ENCODE measurements around the gene NUP214. TPM values are rescaled to one million over a fixed set of nuclear protein-coding genes. Genes with fewer than 3 reads are reported as not detected.

NUP214 gene
- total RNA-seq, 1 donor from 2014 or later: 32.6 TPM

- H3K9me3 Mint-ChIP-seq (ENCODE audit: low read depth): no peaks in the 10 kb centered on the region
- no peak overlapping the region for H3K27ac Mint-ChIP-seq (ENCODE audit: unreplicated experiment)
Measured at GRCh38 chr9:131258698-131259431, 133.5 kb downstream of the NUP214 start.

GRCh38 chr9:131259432-131259898 is 134.1 kb downstream of the NUP214 start:
- Mint-ChIP-seq H3K36me3 (ENCODE audit: low read depth) (peaks cover 5% of the 10 kb centered on the region), H3K4me3 (ENCODE audit: unreplicated experiment) (no peak overlapping the region), H3K27ac (ENCODE audit: unreplicated experiment) (no peak overlapping the region), H3K9me3 (ENCODE audit: low read depth) (no peaks in the 10 kb centered on the region), H3K4me1 (ENCODE audit: low read depth) (peaks cover 9% of the 10 kb centered on the region), H3K27me3 (ENCODE audit: low read depth) (no peaks in the 10 kb centered on the region)
- no peak for DNase-seq (ENCODE audit: low spot score)
- no peak for TF ChIP-seq CTCF (IDR thresholded peaks at IDR 0.05)

More at GRCh38 chr9:131258698-131259431, 133.5 kb downstream of the NUP214 start:
- no peak overlapping the region for H3K4me3 Mint-ChIP-seq (ENCODE audit: unreplicated experiment)
- peaks cover 9% of the 10 kb centered on the region for H3K4me1 Mint-ChIP-seq (ENCODE audit: low read depth)
- H3K36me3 Mint-ChIP-seq (ENCODE audit: low read depth): peaks cover 5% of the 10 kb centered on the region
- no peak for DNase-seq (ENCODE audit: low spot score)
- H3K27me3 Mint-ChIP-seq (ENCODE audit: low read depth): no peaks in the 10 kb centered on the region
- TF ChIP-seq CTCF (IDR thresholded peaks at IDR 0.05): no peak

- Mint-ChIP-seq H3K9me3 (ENCODE audit: low read depth) (no peaks in the 10 kb centered on the region), H3K36me3 (ENCODE audit: low read depth) (peaks cover 5% of the 10 kb centered on the region), H3K4me3 (ENCODE audit: unreplicated experiment) (no peak overlapping the region), H3K4me1 (ENCODE audit: low read depth) (peaks cover 9% of the 10 kb centered on the region), H3K27me3 (ENCODE audit: low read depth) (no peaks in the 10 kb centered on the region), H3K27ac (ENCODE audit: unreplicated experiment) (no peak overlapping the region)
- no peak for TF ChIP-seq CTCF (IDR thresholded peaks at IDR 0.05)
- no peak for DNase-seq (ENCODE audit: low spot score)
Measured at GRCh38 chr9:131259916-131260597, 134.7 kb downstream of the NUP214 start.

GRCh38 chr9:131260751-131261452 is 135.5 kb downstream of the NUP214 start:
- no peak overlapping the region for H3K4me3 Mint-ChIP-seq (ENCODE audit: unreplicated experiment)
- peaks cover 5% of the 10 kb centered on the region for H3K36me3 Mint-ChIP-seq (ENCODE audit: low read depth)
- no peak overlapping the region for H3K27ac Mint-ChIP-seq (ENCODE audit: unreplicated experiment)
- H3K9me3 Mint-ChIP-seq (ENCODE audit: low read depth): no peaks in the 10 kb centered on the region
- peaks cover 6% of the 10 kb centered on the region for H3K4me1 Mint-ChIP-seq (ENCODE audit: low read depth)
- H3K27me3 Mint-ChIP-seq (ENCODE audit: low read depth): no peaks in the 10 kb centered on the region
- no peak for DNase-seq (ENCODE audit: low spot score)
- TF ChIP-seq CTCF (IDR thresholded peaks at IDR 0.05): no peak
